Rectal smooth muscle tissue (tissue), 1 donor: ENCODE data around the gene MAEA.

Experiments
- H3K27ac ChIP-seq: one replicate; pipeline ENCODE4 v1.7.0; 2013; ENCODE audit warnings: low read depth, low read length, inconsistent platforms
- H3K27me3 ChIP-seq: one replicate; pipeline ENCODE4 v1.7.0; 2013; ENCODE audit warnings: low read length; ENCODE audit not compliant: control insufficient read depth, insufficient read depth
- H3K36me3 ChIP-seq: one replicate; pipeline ENCODE4 v1.7.0; 2013; ENCODE audit warnings: low read length; ENCODE audit not compliant: control insufficient read depth, insufficient read depth
- H3K4me1 ChIP-seq: one replicate; pipeline ENCODE4 v1.7.0; 2013; ENCODE audit warnings: low read length; ENCODE audit not compliant: control insufficient read depth, insufficient read depth
- H3K4me3 ChIP-seq: one replicate; pipeline ENCODE4 v1.7.0; 2013; ENCODE audit warnings: low read length
- H3K9ac ChIP-seq: one replicate; pipeline ENCODE4 v1.7.0; 2013; ENCODE audit warnings: low read length

Gene MAEA

DNA sequence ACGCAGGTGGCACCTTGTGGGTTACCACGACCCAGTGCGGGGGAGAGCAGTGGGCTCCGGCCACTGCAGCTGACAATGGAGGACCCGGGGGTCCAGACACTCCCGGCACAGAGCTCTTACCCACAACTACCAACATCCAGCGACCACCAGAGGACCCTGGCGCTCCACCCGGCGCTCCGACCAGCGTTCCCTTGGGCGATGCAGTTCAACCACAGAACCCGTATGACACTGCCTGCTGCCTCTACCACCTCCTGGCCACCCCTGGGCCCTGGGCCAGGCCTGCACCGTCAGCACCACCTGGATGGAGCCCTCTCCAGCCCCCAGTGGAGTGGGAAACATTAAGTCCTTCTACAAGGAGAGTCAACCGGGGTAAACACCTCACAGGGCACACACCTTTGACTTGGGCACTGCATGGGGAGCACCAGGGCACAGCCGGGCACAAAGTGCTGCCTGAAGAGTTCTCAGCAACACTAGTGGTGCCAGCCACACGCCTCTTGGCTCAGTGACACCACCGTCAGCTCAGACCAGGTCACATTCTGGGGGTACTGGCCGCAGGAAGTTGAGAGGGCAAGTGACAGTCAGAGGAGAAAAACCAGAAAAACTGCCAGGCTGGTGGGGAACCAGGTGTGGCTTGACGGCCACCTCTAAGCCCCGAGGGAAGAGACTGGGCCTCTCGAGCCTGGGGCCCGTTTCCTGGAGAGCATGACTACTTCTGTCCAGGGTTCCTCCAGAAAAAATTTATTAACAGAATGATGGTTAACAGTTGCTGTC, 43.4 kb upstream of the MAEA start:
- Histone ChIP-seq H3K4me1 (peaks cover 43% of the 10 kb centered on the region), H3K27ac (peak overlapping the region; percentile 95), H3K9ac (peak overlapping the region; percentile 5), H3K36me3 (no peaks in the 10 kb centered on the region), H3K27me3 (no peaks in the 10 kb centered on the region), H3K4me3 (peak overlapping the region; percentile 82)

DNA sequence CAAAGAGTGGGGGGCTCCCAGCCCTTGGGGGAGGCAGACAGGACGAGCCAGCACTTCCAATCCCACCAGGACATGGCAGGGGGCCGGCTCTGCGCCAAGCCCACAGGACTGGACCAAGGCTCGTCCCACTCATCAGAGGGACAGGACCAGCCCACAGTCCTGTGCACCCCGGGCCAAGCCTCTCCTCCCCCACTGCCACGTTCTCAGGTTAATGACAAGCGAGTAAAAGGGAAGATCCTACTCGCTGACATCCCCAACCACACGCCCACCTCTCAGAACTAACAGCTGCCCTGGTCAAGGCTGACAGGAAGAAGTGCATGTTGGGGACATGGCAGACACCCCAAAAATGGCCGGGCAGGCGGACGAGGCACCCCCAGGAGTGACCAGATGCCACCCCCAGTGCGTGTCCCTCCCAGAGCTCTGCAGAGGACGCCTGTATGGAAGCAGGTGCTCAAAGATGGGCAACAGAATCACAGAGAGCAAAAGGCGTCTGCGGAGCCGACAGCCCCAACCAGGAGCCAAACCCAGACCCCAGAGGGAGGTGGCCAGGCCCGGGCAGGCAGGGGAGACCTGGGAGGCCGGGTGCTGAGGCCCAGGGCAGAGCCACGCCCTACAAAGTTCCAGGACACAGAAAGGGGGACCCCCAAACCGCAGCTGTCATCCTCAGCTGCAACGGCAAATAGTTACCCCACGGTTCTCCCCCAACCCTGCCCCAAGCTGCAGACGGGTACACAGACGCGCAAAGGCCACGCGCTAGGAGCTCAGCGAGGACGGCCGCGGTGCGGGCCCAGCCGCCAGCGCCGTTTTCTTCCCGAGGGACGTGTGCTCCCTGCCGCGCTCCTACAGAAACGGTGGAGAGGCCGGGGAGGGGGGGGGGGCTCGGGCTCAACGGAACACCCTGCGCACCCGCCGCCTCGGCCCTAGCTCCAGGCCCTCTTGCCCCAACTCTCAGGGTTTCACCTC, 42.5 kb upstream of the MAEA start:
- Histone ChIP-seq H3K36me3 (no peaks in the 10 kb centered on the region), H3K27me3 (no peaks in the 10 kb centered on the region), H3K4me3 (peak overlapping the region; percentile 82), H3K4me1 (peaks cover 43% of the 10 kb centered on the region), H3K27ac (peak overlapping the region; percentile 95), H3K9ac (peak overlapping the region; percentile 74)

DNA sequence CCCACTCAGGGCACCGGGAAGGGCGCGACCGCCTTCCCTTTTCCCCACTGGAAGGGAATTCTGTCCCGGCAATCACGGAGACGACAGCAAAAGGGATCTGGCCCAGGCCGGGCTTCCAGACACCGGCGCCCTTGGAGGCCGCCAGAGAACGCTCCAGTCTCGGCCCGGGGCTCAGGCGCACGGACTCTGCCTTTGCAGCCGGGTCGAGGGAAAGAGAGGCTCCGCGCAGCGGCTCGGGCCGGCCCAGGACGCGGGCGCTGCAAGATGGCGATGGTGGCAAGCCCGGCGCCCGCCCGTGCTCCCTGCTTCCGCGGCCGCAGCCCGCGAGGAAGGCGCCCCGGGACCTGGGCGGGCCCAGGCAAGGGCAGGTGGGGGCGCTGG, 41.8 kb upstream of the MAEA start:
- peak overlapping the region; percentile 82 for H3K4me3 ChIP-seq
- peaks cover 43% of the 10 kb centered on the region for H3K4me1 ChIP-seq
- peak overlapping the region; percentile 74 for H3K9ac ChIP-seq
- no peaks in the 10 kb centered on the region for H3K36me3 ChIP-seq
- no peaks in the 10 kb centered on the region for H3K27me3 ChIP-seq
- peak overlapping the region; percentile 95 for H3K27ac ChIP-seq

DNA sequence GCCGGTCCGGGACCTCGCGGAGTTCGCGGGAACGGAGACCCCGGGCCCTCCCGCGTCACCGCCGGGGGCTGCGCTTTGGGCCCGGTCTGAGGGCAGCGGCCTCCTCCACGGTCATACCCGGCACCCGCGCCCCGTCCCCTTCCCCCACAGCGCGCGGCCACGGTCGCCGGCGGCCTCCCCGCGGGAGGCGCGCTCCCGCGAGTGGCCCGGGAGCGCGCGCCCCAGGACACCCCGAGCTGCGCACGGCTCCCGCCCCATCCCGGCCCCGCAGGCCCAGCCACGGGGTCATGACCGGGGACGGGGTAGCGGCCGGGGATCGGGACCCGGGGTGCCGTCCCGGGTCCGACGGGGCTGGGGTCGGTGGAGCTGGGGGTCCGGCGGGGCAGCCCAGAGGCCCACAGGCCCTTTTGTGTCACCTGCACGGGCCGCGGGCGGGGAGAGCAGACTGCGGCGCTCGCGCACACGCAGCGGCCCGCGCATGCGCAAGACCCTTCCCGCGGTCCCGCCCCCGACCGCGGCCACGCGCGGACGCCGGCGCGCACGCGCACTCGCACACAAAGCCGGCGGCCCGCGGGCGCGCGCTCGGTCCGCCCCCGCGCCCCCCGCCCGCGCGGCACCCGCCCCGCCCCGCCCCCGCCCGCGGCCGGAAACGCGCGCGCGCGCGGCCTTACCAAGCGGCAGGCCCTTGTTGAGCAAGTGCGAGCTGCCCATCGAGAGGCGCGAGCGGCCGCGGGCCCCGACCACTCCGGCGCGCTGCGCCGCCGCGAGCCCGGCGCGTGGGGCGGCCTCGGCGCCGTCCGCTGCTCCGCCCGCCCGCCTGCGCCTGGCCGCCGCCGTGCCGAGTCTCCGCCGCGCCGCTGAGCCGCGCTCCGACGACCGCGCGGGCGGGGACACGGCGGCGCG, 41.2 kb upstream of the MAEA start, which contains the start of gene CTBP1:
Gene CTBP1, minus strand, starts transcription at position 886 of the 903 bp plus-strand sequence. CDS start 7,799 bp downstream, outside the sequence.
- Histone ChIP-seq H3K27ac (peak within 1 kb of the TSS; percentile 95), H3K4me3 (peak within 1 kb of the TSS; percentile 82), H3K36me3 (no peaks in the 10 kb centered on the region), H3K27me3 (no peaks in the 10 kb centered on the region), H3K4me1 (peaks cover 42% of the 10 kb centered on the region), H3K9ac (peak within 1 kb of the TSS; percentile 74)

DNA sequence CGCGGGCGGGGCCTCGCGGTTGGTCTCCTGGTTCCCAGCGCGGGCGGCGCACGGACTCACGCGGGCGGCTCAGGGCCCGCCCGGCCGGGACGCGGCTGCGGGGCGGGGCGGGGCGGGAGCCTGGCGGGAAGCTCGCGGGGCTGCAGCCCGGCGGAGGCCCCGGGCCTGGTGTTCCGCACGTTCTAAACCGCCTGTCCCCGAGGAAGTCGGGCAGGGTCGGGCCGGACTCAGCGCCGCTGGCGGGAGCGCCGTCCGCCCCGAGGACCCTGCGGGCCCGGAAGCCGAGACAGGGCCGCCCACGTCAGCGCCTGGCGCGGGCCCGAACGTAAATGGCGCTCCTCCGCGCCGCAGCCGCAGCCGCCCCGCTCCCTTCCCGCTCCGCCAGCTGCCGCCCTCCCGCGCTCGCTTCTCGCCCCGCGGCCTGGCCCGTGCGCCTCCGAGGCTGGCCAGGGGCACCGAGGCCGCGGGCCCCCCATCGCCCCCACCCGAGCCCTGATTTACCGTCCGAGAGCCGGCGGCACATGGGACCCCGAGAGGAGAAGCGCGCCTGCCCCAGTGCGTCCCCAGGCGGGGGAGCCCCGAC, 40.5 kb upstream of the MAEA start:
- peaks cover 38% of the 10 kb centered on the region for H3K4me1 ChIP-seq
- peak overlapping the region; percentile 57 for H3K9ac ChIP-seq
- no peaks in the 10 kb centered on the region for H3K27me3 ChIP-seq
- H3K36me3 ChIP-seq = no peaks in the 10 kb centered on the region
- H3K4me3 ChIP-seq = peak overlapping the region; percentile 67
- H3K27ac ChIP-seq = peak overlapping the region; percentile 82

DNA sequence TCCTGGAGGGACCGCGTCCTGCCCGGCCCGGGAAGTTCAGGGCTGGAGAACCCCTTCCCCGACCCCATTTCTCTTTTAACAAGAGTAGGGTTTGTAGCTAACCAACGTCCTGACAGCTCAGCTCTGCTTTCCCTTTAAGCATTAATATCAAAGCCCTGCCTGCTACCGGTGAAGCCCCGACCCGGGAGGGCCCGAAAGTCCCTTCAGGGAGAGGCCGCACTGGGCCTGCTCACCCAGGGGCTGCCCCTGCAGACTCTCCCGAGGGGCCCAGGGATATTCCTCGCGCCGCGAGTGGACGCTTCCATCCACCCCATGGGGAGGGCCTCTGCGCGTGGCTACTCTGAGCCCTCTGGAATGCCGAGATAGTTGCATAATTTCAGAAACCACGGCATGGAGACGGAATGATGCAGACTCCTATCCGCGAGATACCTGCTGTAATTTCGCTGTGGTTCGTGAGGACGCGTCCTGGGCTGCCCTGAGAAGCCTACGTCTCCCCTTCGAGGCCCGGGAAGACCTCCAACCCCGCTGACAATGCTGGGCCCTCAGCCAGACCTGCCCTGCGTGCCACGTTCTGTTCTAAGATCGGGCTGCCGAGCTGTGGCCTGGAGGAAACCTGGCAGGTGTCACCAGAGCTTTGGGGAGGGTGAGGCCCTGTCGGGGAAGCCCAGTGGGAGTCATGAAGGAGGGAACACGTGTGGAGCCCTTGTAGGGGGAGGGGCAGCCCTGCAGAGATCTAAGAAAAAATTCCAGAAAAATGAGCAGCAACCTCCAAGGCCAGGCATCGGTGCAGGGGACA, 39.8 kb upstream of the MAEA start:
- Histone ChIP-seq H3K36me3 (no peaks in the 10 kb centered on the region), H3K9ac (peak overlapping the region; percentile 57), H3K27ac (peak overlapping the region; percentile 82), H3K4me3 (peak overlapping the region; percentile 67), H3K4me1 (peaks cover 33% of the 10 kb centered on the region), H3K27me3 (no peaks in the 10 kb centered on the region)

DNA sequence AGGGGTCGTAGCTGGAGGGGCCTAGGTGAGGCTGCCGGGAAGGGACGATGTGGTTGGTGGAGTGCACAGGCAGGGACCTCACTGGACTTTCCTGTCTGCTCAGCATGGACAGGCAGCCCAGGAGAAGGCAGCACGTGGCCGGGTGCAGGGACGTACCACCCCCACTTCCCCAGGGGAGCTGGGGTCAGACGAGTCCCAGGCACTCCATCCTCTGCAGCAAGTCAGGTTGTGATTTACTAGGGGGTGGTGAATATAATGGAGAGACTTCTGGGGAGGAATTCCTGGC, 39.2 kb upstream of the MAEA start:
- Histone ChIP-seq H3K27me3 (no peaks in the 10 kb centered on the region), H3K36me3 (no peaks in the 10 kb centered on the region), H3K4me1 (peaks cover 30% of the 10 kb centered on the region), H3K9ac (no peak overlapping the region), H3K4me3 (peak overlapping the region; percentile 67), H3K27ac (peak overlapping the region; percentile 82)

DNA sequence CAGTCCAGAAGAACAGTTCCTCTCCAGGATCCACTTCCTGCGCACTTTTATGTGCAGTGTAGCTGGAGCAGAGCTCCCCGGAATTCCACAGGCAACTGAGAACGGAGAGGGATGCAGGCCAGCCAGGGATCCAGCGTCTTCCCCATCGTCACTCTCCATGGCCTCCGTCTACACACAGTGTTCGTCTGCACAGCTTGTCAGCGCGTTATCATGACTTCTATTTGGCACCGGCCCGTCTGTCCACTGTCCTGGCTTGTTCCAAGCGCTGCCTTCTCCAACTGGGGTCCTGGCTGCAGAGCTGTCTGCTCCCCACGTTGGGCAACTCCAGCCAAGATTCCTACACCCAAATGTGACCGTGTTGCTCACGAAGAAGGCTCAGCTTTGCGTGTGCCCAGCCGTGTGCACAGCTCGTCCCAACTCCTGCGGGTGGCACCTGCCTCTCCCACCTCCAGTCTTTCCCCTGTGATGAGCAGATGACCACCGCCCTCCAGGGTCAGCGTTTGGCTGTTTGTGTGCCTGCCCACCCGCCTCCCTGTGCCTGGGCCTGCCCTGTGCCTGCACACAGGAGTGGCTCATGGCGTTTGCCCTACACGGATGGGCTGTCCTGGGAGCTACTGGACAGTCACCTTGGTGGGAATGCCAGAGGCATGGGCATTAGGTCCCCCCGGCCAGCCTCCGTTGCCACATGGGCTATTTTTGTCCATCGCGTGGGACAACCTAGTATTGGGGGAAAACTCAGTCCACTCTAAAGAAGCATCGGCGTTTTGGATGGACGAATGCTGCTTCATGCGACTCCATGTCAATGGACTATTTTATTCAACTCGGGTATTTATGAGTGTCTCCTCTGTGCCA, 38.5 kb upstream of the MAEA start:
- Histone ChIP-seq H3K27ac (no peak overlapping the region), H3K9ac (no peak overlapping the region), H3K4me1 (peaks cover 23% of the 10 kb centered on the region), H3K27me3 (no peaks in the 10 kb centered on the region), H3K4me3 (no peak overlapping the region), H3K36me3 (no peaks in the 10 kb centered on the region)

DNA sequence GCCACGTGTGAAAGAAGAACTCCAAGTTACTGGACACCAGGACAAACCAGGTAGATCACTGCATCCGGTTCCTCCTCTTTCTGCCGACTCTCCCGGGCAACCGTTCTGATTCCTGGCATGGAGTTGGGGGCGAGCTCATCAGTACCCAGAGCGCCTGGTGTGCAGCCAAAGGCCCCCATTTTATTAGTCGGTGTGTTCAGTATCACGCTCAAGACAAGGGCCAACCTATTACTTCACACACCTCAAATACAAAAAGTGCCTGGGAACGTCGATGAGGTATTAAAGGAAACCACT, 38.0 kb upstream of the MAEA start:
- no peaks in the 10 kb centered on the region for H3K36me3 ChIP-seq
- H3K27me3 ChIP-seq = no peaks in the 10 kb centered on the region
- H3K27ac ChIP-seq = no peak overlapping the region
- no peak overlapping the region for H3K9ac ChIP-seq
- H3K4me3 ChIP-seq = no peak overlapping the region
- H3K4me1 ChIP-seq = peaks cover 18% of the 10 kb centered on the region

DNA sequence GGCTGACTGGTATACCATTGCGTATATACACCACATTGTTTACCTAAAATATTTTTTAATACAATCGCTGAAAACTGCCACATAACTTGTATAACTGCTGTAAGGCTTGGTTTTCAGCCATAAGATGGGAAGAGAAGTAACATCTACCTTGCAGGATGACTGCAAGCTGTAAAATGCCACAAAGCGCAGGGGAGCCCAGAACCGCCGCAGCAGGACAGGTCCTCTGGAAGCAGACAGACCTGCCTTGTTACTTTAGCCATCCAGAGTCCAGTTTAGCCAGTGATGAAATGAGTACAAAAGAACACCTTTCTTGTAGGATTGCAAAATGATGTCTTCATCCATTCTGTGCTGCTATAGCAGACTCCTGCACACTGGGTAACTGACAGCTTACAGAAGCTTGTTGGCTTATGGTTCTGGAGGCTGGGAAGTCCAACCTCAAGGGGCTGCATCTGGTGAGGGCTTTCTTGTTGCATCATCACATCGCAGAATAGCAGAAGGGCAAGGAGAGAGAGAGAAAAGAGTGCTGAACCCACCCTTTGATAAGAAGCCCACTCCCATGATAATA, 36.7 kb upstream of the MAEA start:
- Histone ChIP-seq H3K27ac (no peak overlapping the region), H3K9ac (no peak overlapping the region), H3K4me1 (peaks cover 10% of the 10 kb centered on the region), H3K27me3 (no peaks in the 10 kb centered on the region), H3K4me3 (no peak overlapping the region), H3K36me3 (no peaks in the 10 kb centered on the region)
